ENCODE results near the gene SUGCT.

SUGCT gene

GRCh38 chr7:40629891-40630290 lies 495.1 kb downstream of the SUGCT start:
- no peak overlapping the region for H3K4me3 ChIP-seq (ENCODE audit: low read depth, low read length)
- TF ChIP-seq CTCF (conservative IDR thresholded peaks at IDR 0.05; ENCODE audit: low read depth, low read length), result no peak
- DNase-seq (ENCODE audit: low read depth), result no peak

GRCh38 chr7:40634118-40634517 lies 499.3 kb downstream of the SUGCT start:
- no peak overlapping the region for H3K4me3 ChIP-seq (ENCODE audit: low read depth, low read length)
- DNase-seq (ENCODE audit: low read depth), result no peak
- no peak for TF ChIP-seq CTCF (conservative IDR thresholded peaks at IDR 0.05; ENCODE audit: low read depth, low read length)

GRCh38 chr7:40638545-40639320 lies 503.9 kb downstream of the SUGCT start:
- no peak for TF ChIP-seq CTCF (conservative IDR thresholded peaks at IDR 0.05; ENCODE audit: low read depth, low read length)
- DNase-seq (ENCODE audit: low read depth), result no peak
- H3K4me3 ChIP-seq (ENCODE audit: low read depth, low read length), result no peak overlapping the region

GRCh38 chr7:40640566-40640965 lies 505.8 kb downstream of the SUGCT start:
- TF ChIP-seq CTCF (conservative IDR thresholded peaks at IDR 0.05; ENCODE audit: low read depth, low read length), result no peak
- no peak overlapping the region for H3K4me3 ChIP-seq (ENCODE audit: low read depth, low read length)
- DNase-seq (ENCODE audit: low read depth), result peak; percentile 12

GRCh38 chr7:40641701-40642100 lies 506.9 kb downstream of the SUGCT start:
- H3K4me3 ChIP-seq (ENCODE audit: low read depth, low read length), result no peak overlapping the region
- no peak for DNase-seq (ENCODE audit: low read depth)
- no peak for TF ChIP-seq CTCF (conservative IDR thresholded peaks at IDR 0.05; ENCODE audit: low read depth, low read length)

- DNase-seq (ENCODE audit: low read depth), result no peak
- H3K4me3 ChIP-seq (ENCODE audit: low read depth, low read length), result no peak overlapping the region
- no peak for TF ChIP-seq CTCF (conservative IDR thresholded peaks at IDR 0.05; ENCODE audit: low read depth, low read length)
These were observed 508.9 kb downstream of the SUGCT start for GRCh38 chr7:40643664-40644063.

All from choroid plexus epithelial cell (primary cell).